Caco-2 (cell line): Measurements from ENCODE around the gene PFKFB3. TPM values are rescaled to one million over a fixed set of nuclear protein-coding genes. Genes with fewer than 3 reads are reported as not detected.

ENCODE experiments used
- BruUV-seq: library from RNA; stranded (reverse); fragments of 400-500 nt; replicated peaks from 2 replicates; lab custom pipeline; 2021; lab: Mats Ljungman, UMichigan
- CTCF ChIA-PET: fragments of 300-600 bp; sonication (Branson Sonifier 250); formaldehyde crosslinking; loops from one replicate; lab custom pipeline; 2022; ENCODE audit warnings: antibody characterized with exemption; lab: Charles Lee
- POLR2A ChIA-PET: fragments of 300-600 bp; sonication (Branson Sonifier 250); formaldehyde crosslinking; loops from one replicate; lab custom pipeline; 2022; ENCODE audit warnings: antibody characterized with exemption; lab: Charles Lee
- DNase-seq, 2 experiments: peaks; one replicate each; pipeline versions ENCODE4 v3.0.0 to v3.0.0-alpha.2; 2020 to 2022
- H3K27me3 ChIP-seq: replicated peaks from 2 replicates; pipeline ENCODE4 v1.6.0; 2011; ENCODE audit warnings: low read length; ENCODE audit not compliant: control insufficient read depth, insufficient read depth
- H3K36me3 ChIP-seq: 2 replicates; pipeline ENCODE4 v1.5.1; 2011; ENCODE audit warnings: low read length; ENCODE audit not compliant: control insufficient read depth, insufficient read depth
- H3K4me1 ChIP-seq: fragments of 250-450 bp; sonication (Bioruptor Pico); 2 replicates; pipeline ENCODE4 v1.5.1; 2020; ENCODE audit warnings: mild to moderate bottlenecking
- H3K4me3 ChIP-seq: 2 replicates; pipeline ENCODE4 v1.5.1; 2011; ENCODE audit warnings: low read depth, mild to moderate bottlenecking, control low read depth, low read length
- H3K9me3 ChIP-seq: fragments of 250-450 bp; sonication (Bioruptor Pico); 2 replicates; pipeline ENCODE4 v1.5.1; 2020; ENCODE audit warnings: mild to moderate bottlenecking, moderate library complexity
- H3K27ac Mint-ChIP-seq: one replicate; pipeline ENCODE4 v1.8.0; 2022; ENCODE audit warnings: mixed read lengths; ENCODE audit not compliant: unreplicated experiment
- H3K27me3 Mint-ChIP-seq: one replicate; pipeline ENCODE4 v1.8.0; 2022; ENCODE audit warnings: mixed read lengths; ENCODE audit not compliant: insufficient read depth, unreplicated experiment
- H3K36me3 Mint-ChIP-seq: one replicate; pipeline ENCODE4 v1.8.0; 2022; ENCODE audit warnings: mild to moderate bottlenecking, mixed read lengths; ENCODE audit not compliant: insufficient read depth, unreplicated experiment
- H3K4me1 Mint-ChIP-seq: one replicate; pipeline ENCODE4 v1.8.0; 2022; ENCODE audit warnings: low read depth, mixed read lengths; ENCODE audit not compliant: unreplicated experiment
- H3K4me3 Mint-ChIP-seq: one replicate; pipeline ENCODE4 v1.8.0; 2022; ENCODE audit warnings: mild to moderate bottlenecking, moderate library complexity, mixed read lengths; ENCODE audit not compliant: unreplicated experiment
- H3K9me3 Mint-ChIP-seq: one replicate; pipeline ENCODE4 v1.8.0; 2022; ENCODE audit warnings: mixed read lengths; ENCODE audit not compliant: unreplicated experiment
- CTCF ChIP-seq, 2 experiments: fragments of 200-600 bp in 1 of 2; IDR thresholded peaks; 1 replicate in 1 of 2; 2 replicates in 1 of 2; pipeline versions ENCODE4 v1.5.1 to v1.8.0; 2011 to 2022; ENCODE audit warnings: antibody characterized with exemption in 1 of 2, control low read depth in 1 of 2, inconsistent platforms in 1 of 2, low read depth in 1 of 2, low read length in 1 of 2, mild to moderate bottlenecking in 1 of 2, moderate library complexity in 1 of 2; ENCODE audit not compliant: insufficient read depth in 1 of 2, severe bottlenecking in 1 of 2, unreplicated experiment in 1 of 2
- intact Hi-C: fragments of 100-400 bp; cut with micrococcal nuclease; formaldehyde crosslinking; loops from one replicate; pipeline ENCODE4 v1.10.0; 2022; ENCODE audit not compliant: unreplicated experiment
- total RNA-seq: library from RNA; stranded (reverse); gene quantifications from 2 replicates; pipeline ENCODE4 v1.2.3, GENCODE V29; 2022

Gene PFKFB3
- total RNA-seq, 1 experiment from 2014 or later, result 33.0 TPM

GRCh38 chr10:6197321-6197720, 5.4 kb upstream of the PFKFB3 start:
- Mint-ChIP-seq H3K9me3 (no peaks in the 10 kb centered on the region), H3K4me3 (no peak overlapping the region), H3K4me1 (peaks cover 6% of the 10 kb centered on the region), H3K27me3 (no peaks in the 10 kb centered on the region), H3K36me3 (peaks cover 9% of the 10 kb centered on the region), H3K27ac (no peak overlapping the region)
- Histone ChIP-seq H3K4me1 (peaks cover 15% of the 10 kb centered on the region), H3K36me3 (no peaks in the 10 kb centered on the region), H3K27me3 (no peaks in the 10 kb centered on the region), H3K9me3 (no peaks in the 10 kb centered on the region), H3K4me3 (no peak overlapping the region)
- TF ChIP-seq CTCF (IDR thresholded peaks at IDR 0.05; ENCODE audit: insufficient read depth in 1 of 2, low read depth in 1 of 2, low read length in 1 of 2, severe bottlenecking in 1 of 2, unreplicated experiment in 1 of 2), result no peak
- ChIA-PET CTCF (no interaction called here), POLR2A (no interaction called here)
- no peak for DNase-seq
- no TSS peak for BruUV-seq
- intact Hi-C loops, result no loop called here

- no peaks in the 10 kb centered on the region for H3K36me3 ChIP-seq
- H3K4me3 ChIP-seq, result no peak overlapping the region
- Mint-ChIP-seq H3K27me3 (no peaks in the 10 kb centered on the region), H3K4me3 (no peak overlapping the region), H3K4me1 (peaks cover 8% of the 10 kb centered on the region), H3K9me3 (no peaks in the 10 kb centered on the region), H3K27ac (no peak overlapping the region), H3K36me3 (peaks cover 17% of the 10 kb centered on the region)
- H3K27me3 ChIP-seq, result no peaks in the 10 kb centered on the region
- CTCF ChIA-PET, result interaction anchor here (5.2 kb wide), 1 partner anchor 203 kb away, joined by 327 read pairs; no protein-coding TSS in a partner anchor
- H3K4me1 ChIP-seq, result peaks cover 17% of the 10 kb centered on the region
- no TSS peak for BruUV-seq
- H3K9me3 ChIP-seq, result no peaks in the 10 kb centered on the region
- POLR2A ChIA-PET, result no interaction called here
- intact Hi-C loops, result no loop called here
- DNase-seq, result no peak
- no peak for TF ChIP-seq CTCF (IDR thresholded peaks at IDR 0.05; ENCODE audit: insufficient read depth in 1 of 2, low read depth in 1 of 2, low read length in 1 of 2, severe bottlenecking in 1 of 2, unreplicated experiment in 1 of 2)
Measured at GRCh38 chr10:6198171-6198570, 4.6 kb upstream of the PFKFB3 start.

GRCh38 chr10:6199131-6199733, 3.5 kb upstream of the PFKFB3 start:
- BruUV-seq, result no TSS peak
- H3K36me3 ChIP-seq, result no peaks in the 10 kb centered on the region
- no peak for TF ChIP-seq CTCF (IDR thresholded peaks at IDR 0.05; ENCODE audit: insufficient read depth in 1 of 2, low read depth in 1 of 2, low read length in 1 of 2, severe bottlenecking in 1 of 2, unreplicated experiment in 1 of 2)
- no peaks in the 10 kb centered on the region for H3K9me3 ChIP-seq
- ChIA-PET CTCF (interaction anchor here (0.6 to 5.2 kb wide), 2 partner anchors 202 to 207 kb away, joined by 6 to 327 read pairs; no protein-coding TSS in a partner anchor), POLR2A (no interaction called here)
- H3K4me3 ChIP-seq, result no peak overlapping the region
- peaks cover 17% of the 10 kb centered on the region for H3K4me1 ChIP-seq
- Mint-ChIP-seq H3K4me1 (peaks cover 8% of the 10 kb centered on the region), H3K36me3 (peaks cover 23% of the 10 kb centered on the region), H3K27ac (no peak overlapping the region), H3K9me3 (no peaks in the 10 kb centered on the region), H3K27me3 (no peaks in the 10 kb centered on the region), H3K4me3 (no peak overlapping the region)
- intact Hi-C loops, result no loop called here
- no peaks in the 10 kb centered on the region for H3K27me3 ChIP-seq
- DNase-seq, result no peak
